GM18502 (cell line): Measurements from ENCODE around the gene ALDH3B2.
"Not testable (repeated sequence)": the region's sequence is repeated elsewhere in the genome, so short reads cannot be mapped to it uniquely, and the experiment has no call there.

Source experiments
- ATAC-seq: cut with Tn5 transposase; IDR thresholded peaks from one replicate; pipeline ENCODE4 v1.9.1; 2021; ENCODE audit warnings: mild to moderate bottlenecking; ENCODE audit not compliant: unreplicated experiment, poor library complexity

ALDH3B2 gene

GRCh38 chr11:67645521-67646461 lies 28.6 kb downstream of the ALDH3B2 start:
- no peak for ATAC-seq

- no peak for ATAC-seq
Observed at GRCh38 chr11:67644472-67645418, 29.7 kb downstream of the ALDH3B2 start.

- ATAC-seq, result no peak
Observed at GRCh38 chr11:67644042-67644441, 30.4 kb downstream of the ALDH3B2 start.

GRCh38 chr11:67642173-67643120 lies 32.0 kb downstream of the ALDH3B2 start:
- ATAC-seq, result no peak

- no peak for ATAC-seq
Observed at GRCh38 chr11:67641338-67642172, 32.9 kb downstream of the ALDH3B2 start.

GRCh38 chr11:67640758-67641337 lies 33.6 kb downstream of the ALDH3B2 start:
- no peak for ATAC-seq

- ATAC-seq, result no peak
Observed at GRCh38 chr11:67640021-67640757, 34.2 kb downstream of the ALDH3B2 start.

GRCh38 chr11:67639438-67639859 lies 35.0 kb downstream of the ALDH3B2 start, which contains the start of gene TBX10:
TSS of gene TBX10 (minus strand) at chr11:67639763. CDS start at chr11:67639472, 291 bp downstream.
- ATAC-seq, result no peak

GRCh38 chr11:67638535-67639437 lies 35.6 kb downstream of the ALDH3B2 start:
- ATAC-seq, result no peak

- not testable (repeated sequence) for ATAC-seq
Observed at GRCh38 chr11:67637441-67637840, 37.0 kb downstream of the ALDH3B2 start.

GRCh38 chr11:67636962-67637361 lies 37.5 kb downstream of the ALDH3B2 start:
- ATAC-seq, result no peak

- ATAC-seq, result no peak
Observed at GRCh38 chr11:67635231-67635521, 39.2 kb downstream of the ALDH3B2 start.

- no peak for ATAC-seq
Observed at GRCh38 chr11:67634366-67635230, 39.8 kb downstream of the ALDH3B2 start.

GRCh38 chr11:67633758-67634365 lies 40.6 kb downstream of the ALDH3B2 start:
- no peak for ATAC-seq

- no peak for ATAC-seq
Observed at GRCh38 chr11:67632982-67633755, 41.3 kb downstream of the ALDH3B2 start.
